Spleen (tissue), 11 donors: ENCODE measurements around the gene MOCS2. TPM values are rescaled to one million over a fixed set of nuclear protein-coding genes. Genes with fewer than 3 reads are reported as not detected.
"Not testable (repeated sequence)": the region's sequence is repeated elsewhere in the genome, so short reads cannot be mapped to it uniquely, and the experiment has no call there.

Experiments used
- DNase-seq: peaks from one replicate; pipeline ENCODE4 v3.0.0-alpha.2; 2020
- H3K27ac ChIP-seq, 8 donors: fragments of 200-600 bp; sonication (generic) in 7 of 8; 1 replicate in 4 of 8; 2 replicates in 4 of 8; pipeline versions ENCODE4 v1.5.0 to v1.8.0; 2016 to 2021; ENCODE audit warnings: inconsistent platforms in 4 of 8, mild to moderate bottlenecking in 4 of 8, moderate library complexity in 1 of 8
- H3K27me3 ChIP-seq, 7 donors: fragments of 200-600 bp; sonication (generic) in 6 of 7; replicated peaks in 1 of 7; 1 replicate in 4 of 7; 2 replicates in 3 of 7; pipeline versions ENCODE4 v1.5.0 to v1.8.0; 2016 to 2021; ENCODE audit warnings: inconsistent platforms in 3 of 7, mild to moderate bottlenecking in 1 of 7
- H3K36me3 ChIP-seq, 6 donors: fragments of 200-600 bp; sonication (generic) in 5 of 6; 1 replicate in 4 of 6; 2 replicates in 2 of 6; pipeline versions ENCODE4 v1.5.0 to v1.8.0; 2016 to 2021; ENCODE audit warnings: inconsistent platforms in 2 of 6
- H3K4me1 ChIP-seq, 6 donors: fragments of 200-600 bp; sonication (generic) in 5 of 6; 1 replicate in 3 of 6; 2 replicates in 3 of 6; pipeline versions ENCODE4 v1.5.0 to v1.8.0; 2016 to 2021; ENCODE audit warnings: inconsistent platforms in 3 of 6
- H3K4me3 ChIP-seq, 8 donors: fragments of 200-600 bp; sonication (generic) in 7 of 8; 1 replicate in 4 of 8; 2 replicates in 4 of 8; pipeline versions ENCODE4 v1.5.0 to v1.8.0; 2016 to 2021; ENCODE audit warnings: inconsistent platforms in 4 of 8, mild to moderate bottlenecking in 4 of 8, moderate library complexity in 2 of 8
- H3K9me3 ChIP-seq, 8 donors: fragments of 200-600 bp; sonication (generic) in 7 of 8; 1 replicate in 4 of 8; 2 replicates in 4 of 8; pipeline versions ENCODE4 v1.5.0 to v1.8.0; 2016 to 2021; ENCODE audit warnings: inconsistent platforms in 4 of 8
- CTCF ChIP-seq, 11 experiments: fragments of 200-600 bp in 7 of 11; fragments of 450-650 bp in 4 of 11; sonication (generic) in 4 of 11; IDR thresholded peaks in 8 of 11; conservative IDR thresholded peaks in 3 of 11; 1 replicate in 7 of 11; 2 replicates in 4 of 11; pipeline versions ENCODE4 v1.4.0 to v1.8.0; 2016 to 2021; ENCODE audit warnings: antibody characterized with exemption in 11 of 11, inconsistent platforms in 4 of 11, mild to moderate bottlenecking in 1 of 11
- POLR2A ChIP-seq, 3 donors: fragments of 450-650 bp; IDR thresholded peaks; one replicate each; pipeline ENCODE4 v1.5.1; 2017; ENCODE audit warnings: antibody characterized with exemption in 3 of 3, mild to moderate bottlenecking in 1 of 3
- POLR2AphosphoS5 ChIP-seq, 3 donors: sonication (generic); formaldehyde crosslinking; IDR thresholded peaks; one replicate each; pipeline ENCODE4 v1.5.1; 2017; ENCODE audit warnings: antibody characterized with exemption in 3 of 3
- WGBS, 5 donors: extraction: QIAGEN DNeasy Blood & Tissue Kit in 3 of 5; methylation state at CpG; one replicate each; pipeline versions ENCODE4 v1.1.5 to v1.1.7; 2013 to 2018; 5-methylcytosine and 5-hydroxymethylcytosine counted together
- intact Hi-C: fragments of 100-400 bp; cut with DNase I; formaldehyde crosslinking; loops from one replicate; pipeline ENCODE4 v1.15.0; 2023; ENCODE audit warnings: low total_unique reads
- polyA plus RNA-seq, 3 donors: library from polyadenylated mRNA; stranded (reverse); fragments of 200-250 nt; gene quantifications; one replicate each; pipeline ENCODE4 v1.2.1, GENCODE V29; 2013
- total RNA-seq, 7 donors: library from RNA; depleted of rRNA in 3 of 7; stranded (reverse); fragments of >200 nt in 3 of 7; fragmentation: NEBNext Ultra II Directional in 4 of 7; extraction: Animal tissue kit (Norgen Biotek cat#: 25700) in 4 of 7; gene quantifications; one replicate each; pipeline versions ENCODE4 v1.1.0 to v1.2.1, GENCODE V29; 2016 to 2021
- donor health status: healthy with polysubstance abuse.
- donor health status: DM: no; HTN: no; CAD: no; lungs with moderate emphysema.
- donor health status: DM: no; HTN: no; CAD: no.
- donor health status: Bipolar disorder and iron deficiency.
- donor health status: healthy.
- donor health status: DM: no; HTN: no; CAD: no.
- donor health status: DM: yes; HTN: yes; CAD: no.

Gene MOCS2
- total and polyA plus RNA-seq, 10 donors = 16.8 to 44.3 (median 29.0) TPM

- H3K9me3 ChIP-seq = no peaks in the 10 kb centered on the region
- no peak for DNase-seq
- TF ChIP-seq POLR2A (IDR thresholded peaks at IDR 0.05) = no peak
- TF ChIP-seq POLR2AphosphoS5 (IDR thresholded peaks at IDR 0.05) = no peak
- no peak for TF ChIP-seq CTCF (IDR thresholded peaks at IDR 0.05 in 8 of 11, conservative IDR thresholded peaks at IDR 0.05 in 3 of 11)
- H3K4me1 ChIP-seq = peaks cover 0 to 10% (median 8%) of the 10 kb centered on the region in 6 donors
- H3K4me3 ChIP-seq = no peak overlapping the region
- H3K36me3 ChIP-seq = no peaks in the 10 kb centered on the region
- intact Hi-C loops = no loop called here
- no peak overlapping the region for H3K27ac ChIP-seq
- H3K27me3 ChIP-seq = no peaks in the 10 kb centered on the region
Observed at GRCh38 chr5:53114988-53115387, 5.4 kb upstream of the MOCS2 start.

GRCh38 chr5:53113947-53114346 is 4.4 kb upstream of the MOCS2 start:
- DNase-seq = no peak

GRCh38 chr5:53112909-53113308 is 3.4 kb upstream of the MOCS2 start:
- H3K27ac ChIP-seq = no peak overlapping the region
- no peaks in the 10 kb centered on the region for H3K9me3 ChIP-seq
- WGBS, 5 donors = 92 to 97% (median 94%) methylated on average over 3 of the region's 3 CpGs
- no peak for DNase-seq
- H3K27me3 ChIP-seq = no peaks in the 10 kb centered on the region
- intact Hi-C loops = no loop called here
- peaks cover 0 to 29% (median 21%) of the 10 kb centered on the region in 6 donors for H3K4me1 ChIP-seq
- TF ChIP-seq POLR2A (IDR thresholded peaks at IDR 0.05) (no peak), CTCF (IDR thresholded peaks at IDR 0.05 in 8 of 11, conservative IDR thresholded peaks at IDR 0.05 in 3 of 11) (no peak), POLR2AphosphoS5 (IDR thresholded peaks at IDR 0.05) (no peak)
- no peak overlapping the region for H3K4me3 ChIP-seq
- no peaks in the 10 kb centered on the region for H3K36me3 ChIP-seq

More at GRCh38 chr5:53113947-53114346, 4.4 kb upstream of the MOCS2 start:
- intact Hi-C loops = no loop called here
- no peaks in the 10 kb centered on the region for H3K36me3 ChIP-seq
- H3K27me3 ChIP-seq = no peaks in the 10 kb centered on the region
- WGBS, 5 donors = 90 to 97% (median 93%) methylated on average over 9 of the region's 9 CpGs
- TF ChIP-seq CTCF (IDR thresholded peaks at IDR 0.05 in 8 of 11, conservative IDR thresholded peaks at IDR 0.05 in 3 of 11) = no peak
- TF ChIP-seq POLR2A (IDR thresholded peaks at IDR 0.05) = no peak
- TF ChIP-seq POLR2AphosphoS5 (IDR thresholded peaks at IDR 0.05) = no peak
- H3K4me1 ChIP-seq = peaks cover 0 to 19% (median 12%) of the 10 kb centered on the region in 6 donors
- no peak overlapping the region for H3K27ac ChIP-seq
- H3K9me3 ChIP-seq = no peaks in the 10 kb centered on the region
- no peak overlapping the region for H3K4me3 ChIP-seq

GRCh38 chr5:53112307-53112706 is 2.8 kb upstream of the MOCS2 start:
- H3K27me3 ChIP-seq, H3K4me3 ChIP-seq, intact Hi-C loops, H3K36me3 ChIP-seq, H3K27ac ChIP-seq, DNase-seq, H3K9me3 ChIP-seq: not testable (repeated sequence)
- 91 to 97% (median 95%) methylated on average over 6 of the region's 6 CpGs for WGBS, 5 donors
- H3K4me1 ChIP-seq = peaks cover 0 to 35% (median 25%) of the 10 kb centered on the region in 6 donors

GRCh38 chr5:53111139-53111538 is 1.6 kb upstream of the MOCS2 start:
- Histone ChIP-seq H3K27me3 (no peaks in the 10 kb centered on the region), H3K27ac (no peak overlapping the region), H3K4me3 (no peak overlapping the region), H3K9me3 (no peaks in the 10 kb centered on the region), H3K4me1 (peaks cover 0 to 47% (median 25%) of the 10 kb centered on the region in 6 donors), H3K36me3 (peaks cover 0 to 9% (median 0%) of the 10 kb centered on the region in 6 donors)
- no peak for DNase-seq
- TF ChIP-seq POLR2AphosphoS5 (IDR thresholded peaks at IDR 0.05) (no peak), POLR2A (IDR thresholded peaks at IDR 0.05) (no peak), CTCF (IDR thresholded peaks at IDR 0.05 in 8 of 11, conservative IDR thresholded peaks at IDR 0.05 in 3 of 11) (no peak)
- intact Hi-C loops = no loop called here
- 92 to 100% (median 95%) methylated on average over 1 of the region's 1 CpG for WGBS, 5 donors
